Liver (tissue), 3 donors: Measurements from ENCODE around the gene KIRREL1.

Source experiments
- CTCF ChIP-seq: fragments of 150-350 bp; IDR thresholded peaks from 2 replicates; pipeline ENCODE4 v1.5.1; 2017; ENCODE audit warnings: improper control_type of control experiment, low read depth, low read length; ENCODE audit not compliant: missing input control
- FOXA1 ChIP-seq: IDR thresholded peaks from 2 replicates; pipeline ENCODE4 v1.6.1; 2016; ENCODE audit warnings: antibody characterized with exemption
- HNF4A ChIP-seq, 2 donors: conservative IDR thresholded peaks; 2 replicates each; pipeline ENCODE4 v1.6.1; 2016; ENCODE audit warnings: antibody characterized with exemption in 2 of 2, mild to moderate bottlenecking in 2 of 2
- MAX ChIP-seq: IDR thresholded peaks from 2 replicates; pipeline ENCODE4 v1.6.1; 2016; ENCODE audit warnings: antibody characterized with exemption
- RAD21 ChIP-seq, 2 donors: IDR thresholded peaks; 2 replicates each; pipeline ENCODE4 v1.6.1; 2016; ENCODE audit warnings: antibody characterized with exemption in 2 of 2, mild to moderate bottlenecking in 2 of 2
- SP1 ChIP-seq: IDR thresholded peaks from 2 replicates; pipeline ENCODE4 v1.6.1; 2018; ENCODE audit warnings: antibody characterized with exemption, mild to moderate bottlenecking
- TAF1 ChIP-seq: conservative IDR thresholded peaks from 2 replicates; pipeline ENCODE4 v1.6.1; 2016; ENCODE audit warnings: antibody characterized with exemption, mild to moderate bottlenecking
- YY1 ChIP-seq: IDR thresholded peaks from 2 replicates; pipeline ENCODE4 v1.6.1; 2016; ENCODE audit warnings: antibody characterized with exemption, mild to moderate bottlenecking
- ZBTB33 ChIP-seq: IDR thresholded peaks from 2 replicates; pipeline ENCODE4 v1.6.1; 2016; ENCODE audit warnings: antibody characterized with exemption
- donor health status: healthy.
- donor health status: healthy.

- no peak for TF ChIP-seq CTCF
- TF ChIP-seq MAX = no peak
- no peak for TF ChIP-seq FOXA1
- no peak for TF ChIP-seq HNF4A (conservative IDR thresholded peaks at IDR 0.05)
- TF ChIP-seq RAD21 (IDR thresholded peaks at IDR 0.05) = no peak
- TF ChIP-seq SP1 = no peak
- TF ChIP-seq TAF1 = no peak
- TF ChIP-seq ZBTB33 = no peak
- no peak for TF ChIP-seq YY1
Measured at GRCh38 chr1:158039380-158039779, 45.9 kb downstream of the KIRREL1 start.
